GM20000 (cell line): ENCODE results near the gene MDP1.

ENCODE experiments used
- DNase-seq: peaks from one replicate; pipeline ENCODE4 v3.0.0; 2012; ENCODE audit warnings: low spot score
- CTCF ChIP-seq: IDR thresholded peaks from 2 replicates; pipeline ENCODE4 v1.5.1; 2012; ENCODE audit warnings: mild to moderate bottlenecking, control low read depth; ENCODE audit errors: extremely low read depth, missing control alignments

The MDP1 gene

GRCh38 chr14:24255438-24255837 lies 39.6 kb upstream of the MDP1 start:
- no peak for DNase-seq
- no peak for TF ChIP-seq CTCF

DNA sequence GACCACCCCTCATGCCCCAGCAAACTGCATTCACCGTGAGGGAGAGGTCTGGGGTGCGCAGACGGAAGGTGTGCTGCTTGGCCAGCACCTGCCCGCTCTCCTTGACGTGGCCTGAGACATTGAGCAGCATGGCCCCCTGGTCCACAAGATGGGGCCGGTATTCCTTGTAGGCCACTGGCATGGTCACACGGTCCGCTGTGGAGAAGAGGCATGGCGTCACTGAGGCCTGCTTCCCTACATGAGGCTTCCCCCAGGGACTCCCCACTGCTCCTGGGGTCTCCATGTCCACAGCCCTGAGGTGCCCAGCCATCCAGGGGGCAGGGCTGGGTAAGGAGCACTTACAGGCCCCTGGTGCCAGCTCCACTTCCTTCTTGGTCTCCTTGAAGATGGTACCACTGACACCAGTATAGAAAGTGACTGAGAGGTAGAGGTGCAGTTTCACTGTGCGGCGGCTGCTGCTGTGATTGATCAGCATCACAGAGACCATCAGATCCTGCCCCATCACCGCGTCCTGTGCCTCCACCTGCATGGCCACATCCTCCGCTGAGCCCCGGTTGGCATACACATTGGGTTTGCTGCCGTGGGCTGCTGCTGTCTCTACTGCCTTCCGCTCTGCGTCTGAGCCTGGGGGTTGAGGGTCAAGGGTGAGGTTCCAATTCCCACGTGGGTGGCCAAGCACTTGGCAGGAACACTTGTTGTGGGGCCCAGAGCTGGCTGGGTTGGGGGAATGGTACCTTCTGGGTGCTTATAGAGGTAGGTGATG lies 38.9 kb upstream of the MDP1 start:
- no peak for TF ChIP-seq CTCF
- DNase-seq = no peak

DNA sequence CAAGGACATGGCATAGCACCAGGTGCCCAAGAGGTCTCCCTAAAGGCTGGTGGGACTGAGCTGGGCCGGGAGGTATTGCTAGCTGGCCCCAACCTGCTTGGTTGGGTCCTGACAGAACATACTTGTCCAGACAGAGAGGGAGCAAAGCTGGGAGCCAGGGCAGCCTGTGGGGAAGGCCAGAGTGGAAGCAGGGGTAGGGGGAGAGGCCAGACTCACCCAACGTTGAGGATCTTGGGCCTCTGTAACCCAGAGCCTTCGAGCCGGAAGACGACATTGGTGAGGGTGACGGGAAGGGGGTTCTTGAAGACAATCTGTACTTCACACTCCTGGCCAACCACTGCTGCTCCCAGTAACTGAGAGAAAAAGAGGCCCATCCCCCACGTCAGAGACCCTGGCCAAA lies 38.1 kb upstream of the MDP1 start:
- TF ChIP-seq CTCF = no peak
- DNase-seq = no peak

- TF ChIP-seq CTCF = no peak
- no peak for DNase-seq
These were observed 36.6 kb upstream of the MDP1 start for GRCh38 chr14:24252289-24253124.

DNA sequence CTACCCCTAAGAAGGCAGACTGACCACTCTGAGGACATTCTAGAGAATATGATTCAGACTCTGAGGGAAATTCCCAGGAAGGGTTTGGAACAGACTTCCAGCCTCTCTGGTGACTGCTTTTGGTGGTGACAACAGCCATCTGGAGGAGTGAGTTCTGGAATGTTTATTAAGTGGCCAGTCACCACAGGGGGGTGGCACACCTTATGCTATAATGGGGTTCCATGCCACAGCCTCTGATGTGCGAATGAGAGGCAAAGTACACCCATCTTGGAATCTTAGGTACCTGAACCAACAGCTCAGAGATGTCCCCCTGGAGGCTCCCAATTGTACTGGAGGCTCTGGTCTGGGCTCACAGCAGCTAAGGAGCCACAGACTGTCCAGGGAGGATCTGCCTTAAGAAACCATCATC lies 36.0 kb upstream of the MDP1 start:
- no peak for TF ChIP-seq CTCF
- no peak for DNase-seq

- TF ChIP-seq CTCF = no peak
- no peak for DNase-seq
These were observed 34.5 kb upstream of the MDP1 start for GRCh38 chr14:24250354-24250753.
